Endothelial cell of umbilical vein (primary cell): ENCODE measurements around the gene GFER. TPM values are rescaled to one million over a fixed set of nuclear protein-coding genes. Genes with fewer than 3 reads are reported as not detected.

Experiments used
- BruUV-seq: library from RNA; stranded (reverse); fragments of 400-500 nt; replicated peaks from 2 replicates; lab custom pipeline; 2021; lab: Mats Ljungman, UMichigan
- CTCF ChIA-PET: fragments of 300-600, 350-600 bp; sonication (Branson Sonifier 250); formaldehyde crosslinking; loops from one replicate; lab custom pipeline; 2021; ENCODE audit warnings: antibody characterized with exemption, inconsistent platforms; lab: Charles Lee
- POLR2A ChIA-PET: fragments of 300-600, 350-600 bp; sonication (Branson Sonifier 250); formaldehyde crosslinking; loops from one replicate; lab custom pipeline; 2021; ENCODE audit warnings: antibody characterized with exemption, inconsistent platforms; lab: Charles Lee
- DNase-seq: peaks from one replicate; pipeline ENCODE4 v3.0.0-alpha.2; 2011; ENCODE audit warnings: low read depth, low spot score
- FAIRE-seq: peaks from 2 replicates; lab custom pipeline; 2011; peaks lifted over from hg19 to GRCh38; lab: Jason Lieb, UNC
- H2AFZ ChIP-seq: 2 replicates; pipeline ENCODE4 v1.6.0; 2012; ENCODE audit warnings: low read depth, low read length, control low read depth, inconsistent platforms
- H3K27ac ChIP-seq: 2 replicates; pipeline ENCODE4 v1.5.1; 2011; ENCODE audit warnings: low read depth, mild to moderate bottlenecking, control low read depth, low read length, moderate library complexity; ENCODE audit not compliant: insufficient read depth
- H3K27me3 ChIP-seq, 2 experiments: 2 replicates each; pipeline versions ENCODE4 v1.6.0 to v1.6.1; 2011; ENCODE audit warnings: low read length in 2 of 2, mixed read lengths in 1 of 2; ENCODE audit not compliant: control insufficient read depth in 2 of 2, insufficient read depth in 2 of 2
- H3K36me3 ChIP-seq, 2 experiments: 2 replicates in 1 of 2; 3 replicates in 1 of 2; pipeline ENCODE4 v1.5.1; 2011; ENCODE audit warnings: low read length in 2 of 2, mild to moderate bottlenecking in 1 of 2, moderate library complexity in 1 of 2; ENCODE audit not compliant: control insufficient read depth in 2 of 2, insufficient read depth in 2 of 2; ENCODE audit errors: extremely low read depth in 1 of 2
- H3K4me1 ChIP-seq: 3 replicates; pipeline ENCODE4 v1.5.1; 2011; ENCODE audit warnings: mild to moderate bottlenecking, low read length; ENCODE audit not compliant: control insufficient read depth, insufficient read depth; ENCODE audit errors: extremely low read depth
- H3K4me2 ChIP-seq: 2 replicates; pipeline ENCODE4 v1.6.1; 2011; ENCODE audit warnings: low read length, control low read depth, mixed read lengths; ENCODE audit not compliant: insufficient read depth
- H3K4me3 ChIP-seq, 3 experiments: fragments of 200-600 bp in 1 of 3; sonication (generic), shearing (Covaris generic) in 1 of 3; replicated peaks in 1 of 3; 2 replicates each; pipeline ENCODE4 v1.5.1; 2011 to 2016; ENCODE audit warnings: control low read depth in 3 of 3, low read length in 3 of 3, mild to moderate bottlenecking in 2 of 3, inconsistent platforms in 1 of 3, low read depth in 1 of 3, moderate library complexity in 1 of 3; ENCODE audit not compliant: insufficient read depth in 1 of 3
- H3K79me2 ChIP-seq: 2 replicates; pipeline ENCODE4 v1.6.0; 2012; ENCODE audit warnings: low read length, inconsistent platforms; ENCODE audit not compliant: control insufficient read depth, insufficient read depth
- H3K9ac ChIP-seq: replicated peaks from 2 replicates; pipeline ENCODE3; 2011; ENCODE audit warnings: low read length, control low read depth; ENCODE audit not compliant: insufficient read depth; ENCODE audit errors: extremely low read depth
- H3K9me1 ChIP-seq: replicated peaks from 3 replicates; pipeline ENCODE4 v1.6.0; 2011; ENCODE audit warnings: mild to moderate bottlenecking, low read length; ENCODE audit not compliant: control insufficient read depth, insufficient read depth; ENCODE audit errors: extremely low read depth
- H3K9me3 ChIP-seq: replicated peaks from 2 replicates; pipeline ENCODE4 v1.5.1; 2012; ENCODE audit warnings: low read length, inconsistent platforms; ENCODE audit not compliant: control insufficient read depth, insufficient read depth
- H4K20me1 ChIP-seq: replicated peaks from 2 replicates; pipeline ENCODE3; 2011; ENCODE audit warnings: mild to moderate bottlenecking, low read length; ENCODE audit not compliant: control insufficient read depth, insufficient read depth; ENCODE audit errors: extremely low read depth
- EZH2 ChIP-seq: IDR thresholded peaks from 2 replicates; pipeline ENCODE4 v1.6.1; 2012; ENCODE audit warnings: borderline replicate concordance, low read depth, mild to moderate bottlenecking, moderate library complexity, low read length, inconsistent platforms; ENCODE audit not compliant: severe bottlenecking
- FOS ChIP-seq: IDR thresholded peaks from 2 replicates; pipeline ENCODE4 v1.6.1; 2011; ENCODE audit warnings: mild to moderate bottlenecking, low read length, moderate library complexity, borderline replicate concordance; ENCODE audit not compliant: insufficient read depth
- GATA2 ChIP-seq: IDR thresholded peaks from 2 replicates; pipeline ENCODE4 v1.7.0; 2011; ENCODE audit warnings: low read depth, mild to moderate bottlenecking, moderate library complexity, mixed read lengths, low read length; ENCODE audit not compliant: insufficient read length, insufficient read depth
- JUN ChIP-seq: IDR thresholded peaks from 2 replicates; pipeline ENCODE4 v1.6.1; 2011; ENCODE audit warnings: borderline replicate concordance, low read depth; ENCODE audit not compliant: insufficient read length, insufficient read depth
- MAX ChIP-seq: IDR thresholded peaks from 2 replicates; pipeline ENCODE4 v1.6.1; 2011; ENCODE audit not compliant: insufficient read depth, insufficient read length
- MYC ChIP-seq: IDR thresholded peaks from one replicate; pipeline ENCODE4 v1.6.1; 2011; ENCODE audit warnings: mild to moderate bottlenecking, low read depth, low read length
- POLR2A ChIP-seq: IDR thresholded peaks from 2 replicates; pipeline ENCODE4 v1.6.1; 2012; ENCODE audit warnings: low read depth, mild to moderate bottlenecking, control low read depth, low read length
- POLR2AphosphoS5 ChIP-seq: IDR thresholded peaks from 2 replicates; pipeline ENCODE4 v1.6.1; 2012; ENCODE audit warnings: low read depth, mild to moderate bottlenecking, control low read depth, low read length, moderate library complexity; ENCODE audit not compliant: insufficient read depth
- dilution Hi-C: fragments of 300-500 bp; cut with MboI; formaldehyde crosslinking; loops from one replicate; pipeline ENCODE4 v1.15.0; 2019; ENCODE audit warnings: low sequenced_read_pairs; ENCODE audit not compliant: extremely low pct_ligation_motif_present
- intact Hi-C: fragments of 100-400 bp; cut with micrococcal nuclease; formaldehyde crosslinking; loops from one replicate; pipeline ENCODE4 v1.10.0; 2022
- polyA plus RNA-seq, 4 experiments: library from polyadenylated mRNA; depleted of rRNA in 3 of 4; stranded (reverse) in 3 of 4; unstranded in 1 of 4; fragments of >200 nt; gene quantifications; 2 replicates each; pipeline versions ENCODE4 v1.2.1 to v1.2.3, GENCODE V29; 2011 to 2012; ENCODE audit warnings: missing spikeins in 1 of 4
- total RNA-seq: library from RNA; stranded (reverse); gene quantifications from 2 replicates; pipeline ENCODE4 v1.2.3, GENCODE V29; 2021
- TF ChIP-seq, protein P1 (sequence below), 2 donors: IDR thresholded peaks; 1 replicate in 1 of 2; 2 replicates in 1 of 2; pipeline ENCODE4 v1.5.1; 2011; ENCODE audit warnings: low read length in 2 of 2, mild to moderate bottlenecking in 2 of 2, moderate library complexity in 2 of 2, control low read depth in 1 of 2, inconsistent platforms in 1 of 2, low read depth in 1 of 2; ENCODE audit not compliant: insufficient read depth in 1 of 2; ENCODE audit errors: extremely low read depth in 1 of 2

GFER gene
- total and polyA plus RNA-seq, 2 donors (not counting 3 experiments of a cell fraction or from before 2014, with no cell fraction given), result 13.7 to 29.9 TPM

DNA sequence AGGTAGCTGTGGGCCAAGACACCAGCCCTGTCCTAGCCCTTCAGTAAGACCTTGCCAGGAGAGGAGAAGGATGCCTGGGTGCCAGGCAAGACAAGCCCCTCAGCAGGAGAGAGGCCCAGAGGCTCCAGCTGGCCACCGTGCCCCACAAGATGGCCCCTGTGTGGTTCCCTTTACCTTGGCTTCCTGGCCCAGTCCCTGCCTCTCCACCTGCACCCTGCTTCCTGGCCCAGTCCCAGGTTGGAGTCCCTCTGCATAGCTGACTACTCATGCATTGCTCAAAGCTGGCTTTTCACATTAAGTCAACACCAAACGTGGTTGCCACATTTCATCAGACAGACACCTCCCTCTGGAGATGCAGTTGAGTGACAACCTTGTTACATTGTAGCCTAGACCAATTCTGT lies 9.7 kb downstream of the GFER start:
- peaks cover 0 to 10% of the 10 kb centered on the region in 2 experiments for H3K36me3 ChIP-seq
- ChIA-PET POLR2A (no interaction called here), CTCF (interaction anchor here (3.9 kb wide), 1 partner anchor 9 kb away, joined by 23 read pairs; no protein-coding TSS in a partner anchor)
- intact Hi-C loops, result no loop called here
- peaks cover 7% of the 10 kb centered on the region for H3K4me1 ChIP-seq
- BruUV-seq, result no TSS peak
- no peaks in the 10 kb centered on the region for H4K20me1 ChIP-seq
- FAIRE-seq (no peak), DNase-seq (no peak)
- no peak overlapping the region for H3K27ac ChIP-seq
- peaks cover 22 to 24% of the 10 kb centered on the region in 2 experiments for H3K27me3 ChIP-seq
- no peaks in the 10 kb centered on the region for H3K9me1 ChIP-seq
- TF ChIP-seq, protein P1, sequence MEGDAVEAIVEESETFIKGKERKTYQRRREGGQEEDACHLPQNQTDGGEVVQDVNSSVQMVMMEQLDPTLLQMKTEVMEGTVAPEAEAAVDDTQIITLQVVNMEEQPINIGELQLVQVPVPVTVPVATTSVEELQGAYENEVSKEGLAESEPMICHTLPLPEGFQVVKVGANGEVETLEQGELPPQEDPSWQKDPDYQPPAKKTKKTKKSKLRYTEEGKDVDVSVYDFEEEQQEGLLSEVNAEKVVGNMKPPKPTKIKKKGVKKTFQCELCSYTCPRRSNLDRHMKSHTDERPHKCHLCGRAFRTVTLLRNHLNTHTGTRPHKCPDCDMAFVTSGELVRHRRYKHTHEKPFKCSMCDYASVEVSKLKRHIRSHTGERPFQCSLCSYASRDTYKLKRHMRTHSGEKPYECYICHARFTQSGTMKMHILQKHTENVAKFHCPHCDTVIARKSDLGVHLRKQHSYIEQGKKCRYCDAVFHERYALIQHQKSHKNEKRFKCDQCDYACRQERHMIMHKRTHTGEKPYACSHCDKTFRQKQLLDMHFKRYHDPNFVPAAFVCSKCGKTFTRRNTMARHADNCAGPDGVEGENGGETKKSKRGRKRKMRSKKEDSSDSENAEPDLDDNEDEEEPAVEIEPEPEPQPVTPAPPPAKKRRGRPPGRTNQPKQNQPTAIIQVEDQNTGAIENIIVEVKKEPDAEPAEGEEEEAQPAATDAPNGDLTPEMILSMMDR (IDR thresholded peaks at IDR 0.05; ENCODE audit: extremely low read depth in 1 of 2, insufficient read depth in 1 of 2, low read depth in 1 of 2, low read length in 2 of 2), result no peak
- TF ChIP-seq GATA2 (no peak), MYC (no peak), POLR2AphosphoS5 (no peak), MAX (no peak), JUN (no peak), POLR2A (no peak), EZH2 (no peak), FOS (no peak)
- no peak overlapping the region for H2AFZ ChIP-seq
- dilution Hi-C loops, result no loop called here
- H3K9ac ChIP-seq, result no peak overlapping the region
- H3K4me2 ChIP-seq, result no peak overlapping the region
- H3K79me2 ChIP-seq, result no peaks in the 10 kb centered on the region
- no peak overlapping the region for H3K4me3 ChIP-seq
- no peaks in the 10 kb centered on the region for H3K9me3 ChIP-seq
